ENCODE results near the gene SARNP.

SARNP gene

DNA sequence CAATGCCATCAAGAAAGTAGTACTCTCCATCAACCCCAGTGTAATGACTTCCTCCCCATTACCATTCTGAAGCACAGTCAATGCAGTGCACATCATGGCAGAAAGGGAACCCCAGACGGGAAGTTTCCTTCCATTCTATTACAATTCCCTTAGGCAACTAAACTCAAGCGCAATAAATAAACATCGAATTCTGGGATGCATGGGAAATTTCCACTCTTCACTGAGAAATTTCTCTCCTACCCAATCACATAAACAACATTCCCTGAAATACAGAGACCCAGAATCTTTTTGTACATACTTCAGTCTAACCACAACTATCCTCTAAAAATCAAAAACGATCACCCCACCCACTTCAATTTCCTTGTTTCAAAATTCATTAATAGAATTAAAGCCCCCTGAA is 20.0 kb downstream of the SARNP start:
- TF ChIP-seq, protein P1, sequence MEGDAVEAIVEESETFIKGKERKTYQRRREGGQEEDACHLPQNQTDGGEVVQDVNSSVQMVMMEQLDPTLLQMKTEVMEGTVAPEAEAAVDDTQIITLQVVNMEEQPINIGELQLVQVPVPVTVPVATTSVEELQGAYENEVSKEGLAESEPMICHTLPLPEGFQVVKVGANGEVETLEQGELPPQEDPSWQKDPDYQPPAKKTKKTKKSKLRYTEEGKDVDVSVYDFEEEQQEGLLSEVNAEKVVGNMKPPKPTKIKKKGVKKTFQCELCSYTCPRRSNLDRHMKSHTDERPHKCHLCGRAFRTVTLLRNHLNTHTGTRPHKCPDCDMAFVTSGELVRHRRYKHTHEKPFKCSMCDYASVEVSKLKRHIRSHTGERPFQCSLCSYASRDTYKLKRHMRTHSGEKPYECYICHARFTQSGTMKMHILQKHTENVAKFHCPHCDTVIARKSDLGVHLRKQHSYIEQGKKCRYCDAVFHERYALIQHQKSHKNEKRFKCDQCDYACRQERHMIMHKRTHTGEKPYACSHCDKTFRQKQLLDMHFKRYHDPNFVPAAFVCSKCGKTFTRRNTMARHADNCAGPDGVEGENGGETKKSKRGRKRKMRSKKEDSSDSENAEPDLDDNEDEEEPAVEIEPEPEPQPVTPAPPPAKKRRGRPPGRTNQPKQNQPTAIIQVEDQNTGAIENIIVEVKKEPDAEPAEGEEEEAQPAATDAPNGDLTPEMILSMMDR (IDR thresholded peaks at IDR 0.05; ENCODE audit: insufficient read depth, missing control alignments), result no peak
- no peak for FAIRE-seq
- DNase-seq (ENCODE audit: insufficient read length, low spot score), result no peak

DNA sequence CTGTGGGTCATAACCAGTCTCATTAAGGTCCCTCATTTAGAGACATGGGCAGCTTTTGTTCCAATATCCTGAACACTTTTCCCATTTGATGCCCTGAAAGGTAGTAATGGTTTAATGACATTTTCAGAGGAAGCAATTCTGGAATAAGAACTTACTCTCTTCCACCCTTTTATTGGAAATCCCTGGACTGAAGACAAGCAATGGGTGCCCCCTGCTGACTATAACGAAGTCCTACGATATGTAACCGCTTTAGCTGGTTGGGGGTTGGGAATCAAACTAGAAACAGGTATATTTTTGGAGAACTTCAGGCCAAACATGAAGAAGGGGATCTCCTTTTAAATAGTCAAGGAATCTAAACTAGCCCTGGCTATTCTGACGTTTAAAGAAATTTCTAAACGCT is 20.5 kb downstream of the SARNP start:
- DNase-seq (ENCODE audit: insufficient read length, low spot score) (no peak), FAIRE-seq (no peak)

DNA sequence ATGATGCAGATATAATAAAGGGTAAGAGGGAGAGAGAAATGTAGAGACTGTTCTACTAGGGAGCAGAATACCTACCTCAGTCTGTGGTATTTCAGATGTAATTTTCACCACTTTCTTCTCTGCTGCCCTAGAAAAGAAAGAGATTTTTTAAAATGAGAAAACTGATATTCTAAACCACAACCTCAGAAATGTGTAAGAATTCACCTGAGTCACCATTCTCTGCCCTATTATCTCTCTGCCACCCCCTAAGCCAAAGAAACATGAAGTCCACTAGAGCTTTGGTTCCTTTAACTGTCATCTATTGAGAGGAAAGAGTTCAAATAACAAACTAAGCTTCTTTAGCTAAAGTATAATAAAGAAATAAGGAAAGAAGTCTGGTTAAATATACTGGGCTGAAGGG is 21.6 kb downstream of the SARNP start:
- FAIRE-seq (no peak), DNase-seq (ENCODE audit: insufficient read length, low spot score) (no peak)
- TF ChIP-seq, protein P1 (IDR thresholded peaks at IDR 0.05; ENCODE audit: insufficient read depth, missing control alignments), result no peak

More for the DNA sequence above, 20.5 kb downstream of the SARNP start:
- TF ChIP-seq, protein P1 (IDR thresholded peaks at IDR 0.05; ENCODE audit: insufficient read depth, missing control alignments), result peak; percentile 61

DNA sequence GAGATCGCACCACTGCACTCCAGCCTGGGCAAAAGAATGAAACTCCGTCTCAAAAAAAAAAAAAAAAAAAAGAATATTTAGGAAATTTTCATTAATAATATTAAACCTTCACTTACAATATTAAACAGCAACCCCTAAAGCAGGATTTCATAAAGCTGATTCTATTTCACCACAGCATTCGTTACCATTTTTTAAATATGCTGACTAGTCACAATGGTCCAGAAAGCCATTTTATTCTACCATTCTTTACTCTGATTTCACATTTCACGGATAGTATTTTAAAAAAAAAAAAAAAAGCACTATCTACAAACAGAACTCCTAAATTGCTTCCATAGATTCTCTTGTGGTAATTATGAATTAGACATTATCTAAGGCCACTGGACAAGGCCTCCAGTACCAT is 27.6 kb downstream of the SARNP start:
- TF ChIP-seq, protein P1 (IDR thresholded peaks at IDR 0.05; ENCODE audit: insufficient read depth, missing control alignments), result no peak
- no peak for DNase-seq (ENCODE audit: insufficient read length, low spot score)
- FAIRE-seq, result no peak

DNA sequence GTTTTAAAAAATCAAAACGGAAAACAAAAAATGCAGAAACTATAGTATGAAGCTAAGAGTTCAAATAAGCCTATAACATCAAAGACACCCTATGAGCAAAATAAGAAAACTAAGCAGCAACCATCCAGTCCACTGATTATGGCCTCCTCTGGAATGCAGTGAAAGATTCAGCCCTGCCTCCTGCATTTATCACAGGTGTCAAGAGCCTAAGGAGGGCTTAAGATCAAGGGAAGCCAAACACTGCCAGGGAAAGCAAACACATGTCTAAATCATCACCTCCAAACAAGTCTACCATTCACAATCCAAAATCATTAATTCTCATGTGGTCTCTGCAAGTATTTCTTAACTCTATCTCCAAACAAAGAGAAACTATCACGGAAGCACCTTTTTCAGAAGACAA is 28.4 kb downstream of the SARNP start:
- FAIRE-seq, result no peak
- DNase-seq (ENCODE audit: insufficient read length, low spot score), result no peak
- TF ChIP-seq, protein P1 (IDR thresholded peaks at IDR 0.05; ENCODE audit: insufficient read depth, missing control alignments), result no peak

DNA sequence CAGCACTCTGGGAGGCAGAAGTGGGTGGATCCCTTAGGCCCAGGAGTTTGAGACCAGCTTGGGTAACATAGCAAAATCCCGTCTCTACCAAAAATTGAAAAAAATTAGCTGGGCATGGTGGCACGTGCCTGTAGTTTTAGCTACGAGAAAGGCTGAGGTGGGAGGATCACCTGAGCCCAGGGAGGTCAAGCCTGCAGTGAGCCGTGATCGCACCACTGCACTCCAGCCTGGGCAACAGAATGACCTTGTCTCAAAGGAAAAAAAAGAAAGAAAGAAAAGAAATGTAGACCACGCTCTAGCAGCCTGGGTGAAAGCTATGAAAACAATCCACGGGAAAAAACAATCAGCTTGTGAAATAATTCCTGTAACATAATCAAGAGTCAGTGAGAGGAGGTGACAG is 29.0 kb downstream of the SARNP start:
- TF ChIP-seq, protein P1 (IDR thresholded peaks at IDR 0.05; ENCODE audit: insufficient read depth, missing control alignments), result no peak
- FAIRE-seq (no peak), DNase-seq (ENCODE audit: insufficient read length, low spot score) (no peak)

DNA sequence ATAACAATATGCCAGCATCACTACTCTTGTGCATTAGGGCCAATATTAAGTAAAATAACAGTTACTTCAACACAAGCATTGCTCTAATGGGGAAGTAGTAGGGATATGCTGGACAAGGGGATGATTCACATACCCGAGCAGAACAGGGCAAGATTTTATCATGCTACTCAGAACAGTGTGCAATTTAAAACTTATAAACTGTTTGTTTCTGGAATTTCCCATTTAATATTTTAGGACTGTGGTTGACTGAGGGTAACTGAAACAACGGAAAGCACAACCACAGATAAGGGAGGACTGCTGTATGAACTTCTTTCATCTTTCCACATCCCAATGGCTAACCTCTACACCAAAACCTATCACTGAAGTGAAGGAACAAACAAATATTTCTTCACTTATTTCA is 36.8 kb downstream of the SARNP start:
- no peak for FAIRE-seq
- no peak for DNase-seq (ENCODE audit: insufficient read length, low spot score)
- TF ChIP-seq, protein P1 (IDR thresholded peaks at IDR 0.05; ENCODE audit: insufficient read depth, missing control alignments), result no peak
